HG02970 (cell line): ENCODE measurements around the gene CPLX3.

Experiments
- ATAC-seq: cut with Tn5 transposase; IDR thresholded peaks from one replicate; pipeline ENCODE4 v1.9.1; 2021; ENCODE audit warnings: mild to moderate bottlenecking, moderate library complexity, moderate number of reproducible peaks; ENCODE audit not compliant: unreplicated experiment, low FRiP score

CPLX3 gene

DNA sequence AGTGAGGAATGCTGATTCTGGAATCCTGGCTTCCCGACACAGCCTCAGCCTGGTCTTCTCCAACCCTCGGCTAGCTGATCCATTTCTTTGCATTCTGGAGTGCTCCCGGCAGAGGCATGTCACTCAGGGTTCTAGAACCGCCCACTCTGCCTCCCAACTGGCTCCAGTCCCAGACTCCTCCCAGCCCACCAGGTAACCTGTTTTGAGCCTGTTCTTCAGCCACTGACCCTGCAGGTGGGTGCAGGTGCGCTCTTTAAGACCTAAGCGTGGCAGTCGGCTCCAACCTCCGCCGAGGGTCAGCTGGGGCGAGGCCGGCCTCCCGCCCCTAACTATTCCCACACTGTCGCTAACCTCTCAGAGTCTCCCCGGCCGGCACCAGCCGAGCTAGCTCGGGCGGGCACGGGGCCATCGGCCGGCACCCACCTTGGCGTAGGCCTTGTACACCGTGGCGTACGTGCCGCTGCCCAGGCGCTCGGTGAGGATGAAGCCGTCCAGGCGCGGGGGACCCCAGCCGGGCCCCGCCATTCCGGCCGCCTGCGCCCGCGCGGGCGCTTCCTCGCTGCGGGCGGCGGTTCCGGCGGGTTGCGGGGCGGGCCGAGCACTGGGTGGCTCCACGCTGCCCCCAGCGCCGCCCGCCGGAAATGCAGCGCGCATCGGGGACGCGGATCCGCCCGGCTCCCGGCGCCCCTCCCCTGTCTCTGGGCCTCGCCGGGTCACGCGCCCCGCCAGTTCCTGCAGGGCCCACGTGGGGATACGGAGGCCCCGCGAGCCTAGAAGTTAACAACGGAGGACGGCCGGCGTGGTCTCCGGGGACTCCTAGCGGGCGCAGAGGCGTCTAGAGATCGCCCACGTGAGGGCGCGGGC, 16.4 kb downstream of the CPLX3 start, which contains the start of gene ULK3:
TSS of gene ULK3 (minus strand) at position 576 of the 864 bp plus-strand sequence. CDS start at position 525, 51 bp downstream.
- ATAC-seq = peak; percentile 86

DNA sequence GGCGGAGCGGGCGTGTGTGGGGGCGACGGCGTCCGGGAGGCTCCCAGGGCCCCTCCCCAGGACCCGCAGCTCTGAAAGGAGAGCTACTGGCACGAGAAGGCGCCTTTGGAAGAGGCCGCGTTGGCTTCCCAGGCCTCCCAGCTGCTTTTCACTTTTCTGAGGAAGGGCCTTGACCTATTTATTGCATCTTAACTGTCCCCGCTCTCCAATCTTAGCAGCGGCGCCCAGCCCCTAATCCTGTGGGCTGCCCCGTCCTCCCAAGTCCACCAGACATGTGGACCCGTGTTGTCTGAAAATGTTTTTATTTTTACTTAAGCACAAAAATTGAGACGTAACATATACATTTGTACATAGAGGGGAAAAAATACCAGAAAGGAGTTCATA, 17.0 kb downstream of the CPLX3 start:
- ATAC-seq = no peak

DNA sequence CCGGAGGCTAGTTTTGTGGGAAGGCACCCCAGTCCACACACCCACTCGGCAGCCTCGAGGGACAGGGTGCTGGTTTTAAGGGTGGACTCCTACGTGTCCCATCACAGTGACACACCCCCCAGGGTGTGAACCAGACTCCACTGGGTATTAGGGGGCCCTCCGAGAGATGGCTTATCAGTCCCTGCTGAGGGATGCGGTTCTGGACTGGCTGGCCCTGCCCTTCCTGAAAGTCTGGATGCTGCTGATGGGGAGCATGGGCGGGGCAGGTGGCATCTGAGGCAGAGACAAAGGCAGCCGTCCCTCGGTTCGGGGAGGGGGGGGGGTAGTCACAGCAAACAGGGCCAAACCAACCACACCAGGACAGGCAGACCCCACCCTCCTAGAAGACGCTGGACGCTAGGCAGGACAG, 17.5 kb downstream of the CPLX3 start:
- no peak for ATAC-seq

DNA sequence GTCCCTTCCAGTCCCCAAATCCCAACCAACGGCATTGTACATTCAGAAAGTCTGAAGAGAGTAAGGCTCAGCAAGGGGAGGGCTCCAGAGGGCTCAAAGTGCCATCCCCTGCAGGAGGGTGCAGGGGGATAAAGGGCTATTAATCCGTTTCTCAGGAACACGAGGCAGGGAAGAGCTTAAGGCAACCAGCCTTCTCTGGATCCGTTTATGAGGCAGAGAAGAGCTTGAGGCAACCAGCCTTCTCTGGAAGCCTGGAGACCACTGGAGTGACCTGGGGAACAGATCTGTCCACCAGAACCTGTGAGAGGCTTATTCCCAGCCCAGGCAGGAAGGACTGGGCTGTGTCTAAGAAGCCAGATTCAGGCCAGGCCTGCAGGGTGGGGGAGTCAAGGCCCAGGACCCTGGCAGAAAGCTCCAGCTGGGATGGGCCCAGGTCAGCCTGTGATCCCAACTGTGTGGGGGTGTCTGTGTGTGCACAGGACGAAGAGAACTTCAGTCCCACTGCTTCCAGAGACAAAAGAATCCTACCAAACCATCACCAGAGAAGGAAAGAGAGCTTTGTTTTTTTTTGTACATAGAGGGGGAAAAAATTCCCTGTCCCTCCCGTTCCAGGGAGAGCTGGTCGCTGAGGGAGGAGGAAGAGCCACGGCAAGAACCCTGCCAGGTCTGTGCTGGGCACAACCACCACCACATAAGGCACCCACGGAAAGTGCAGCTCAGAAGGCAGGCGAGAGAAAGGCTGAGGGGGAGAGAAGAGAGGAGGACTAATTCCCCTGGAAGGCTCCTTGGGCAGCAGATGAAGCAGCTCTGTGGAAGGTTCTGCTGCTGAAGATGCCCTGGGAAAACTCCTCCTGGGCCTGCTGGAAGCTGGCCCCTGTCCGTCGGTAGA, 18.1 kb downstream of the CPLX3 start:
- ATAC-seq = no peak

DNA sequence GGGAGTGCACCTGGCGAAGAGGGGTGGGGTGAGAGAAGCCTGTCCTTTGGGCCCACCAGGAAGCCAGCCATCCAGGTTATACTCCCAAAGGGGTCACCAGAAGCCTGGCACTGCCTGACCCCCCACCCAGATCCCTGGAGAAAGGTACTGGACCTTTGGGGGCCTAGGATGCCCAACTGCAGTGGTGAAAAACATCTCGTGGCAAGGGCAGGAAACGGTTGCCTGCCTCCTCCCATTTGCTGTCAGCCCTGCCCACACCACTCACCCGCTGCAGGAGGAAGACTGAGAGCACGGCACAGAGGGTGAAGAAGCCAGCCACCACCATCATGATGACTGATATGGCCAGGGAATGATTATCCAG, 18.8 kb downstream of the CPLX3 start:
- ATAC-seq = no peak

DNA sequence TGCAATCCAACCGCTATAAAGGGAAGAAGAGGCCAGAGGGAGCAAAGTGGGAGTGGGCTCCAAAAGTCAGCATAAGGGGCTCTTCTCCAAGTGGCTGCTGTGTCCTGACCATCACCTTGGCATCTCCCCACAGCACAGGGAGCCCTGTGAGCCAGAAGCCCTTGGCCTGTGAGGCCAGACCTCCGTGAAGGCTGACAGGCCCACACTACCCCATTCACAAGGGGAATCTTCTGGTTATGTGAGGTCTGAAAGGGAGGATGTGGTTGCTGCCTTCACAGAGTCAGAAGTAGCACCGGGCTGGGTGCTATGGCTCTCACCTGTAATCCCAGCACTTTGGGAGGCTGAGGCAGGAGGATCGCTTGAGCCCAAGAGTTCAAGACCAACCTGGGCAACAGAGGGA, 19.2 kb downstream of the CPLX3 start:
- no peak for ATAC-seq

DNA sequence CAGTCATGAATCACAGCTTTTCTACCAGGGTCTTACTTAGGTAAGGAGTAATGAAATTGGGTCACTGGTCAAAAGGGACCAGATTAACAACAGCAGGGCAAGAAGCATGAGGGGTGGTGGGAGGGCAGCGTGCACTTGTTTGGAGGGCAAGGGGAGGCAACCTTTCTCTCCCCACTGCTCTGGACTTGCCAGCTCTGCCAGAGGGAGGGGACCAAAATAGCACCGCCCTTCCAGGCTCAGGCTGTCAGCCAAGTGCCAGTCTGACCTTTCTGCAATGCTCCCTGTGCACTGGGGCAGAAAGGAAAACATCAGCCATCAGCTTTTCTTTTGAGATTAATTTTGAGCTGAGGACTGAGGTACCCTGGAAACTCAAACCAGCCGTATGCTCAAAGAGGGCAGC, 21.0 kb downstream of the CPLX3 start:
- no peak for ATAC-seq

DNA sequence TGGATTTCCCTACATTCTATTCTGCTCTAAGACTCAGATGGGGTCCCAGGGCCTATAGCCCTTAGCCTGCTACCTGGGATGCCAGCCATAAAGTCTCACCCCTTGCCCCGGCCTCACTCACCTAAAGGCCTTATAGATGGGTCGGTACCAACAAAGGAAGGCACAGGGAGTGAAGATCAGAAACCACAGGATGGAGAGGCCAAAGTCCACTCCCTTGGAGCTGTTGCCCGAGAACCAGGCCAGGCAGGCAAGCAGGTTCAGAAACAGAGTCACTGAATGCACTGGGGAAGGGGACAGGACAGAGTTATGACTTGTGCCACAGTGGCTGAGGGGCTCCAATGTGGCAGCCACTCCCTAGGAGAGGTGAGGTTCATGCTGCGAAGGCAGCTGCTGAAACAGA, 24.0 kb downstream of the CPLX3 start:
- no peak for ATAC-seq

DNA sequence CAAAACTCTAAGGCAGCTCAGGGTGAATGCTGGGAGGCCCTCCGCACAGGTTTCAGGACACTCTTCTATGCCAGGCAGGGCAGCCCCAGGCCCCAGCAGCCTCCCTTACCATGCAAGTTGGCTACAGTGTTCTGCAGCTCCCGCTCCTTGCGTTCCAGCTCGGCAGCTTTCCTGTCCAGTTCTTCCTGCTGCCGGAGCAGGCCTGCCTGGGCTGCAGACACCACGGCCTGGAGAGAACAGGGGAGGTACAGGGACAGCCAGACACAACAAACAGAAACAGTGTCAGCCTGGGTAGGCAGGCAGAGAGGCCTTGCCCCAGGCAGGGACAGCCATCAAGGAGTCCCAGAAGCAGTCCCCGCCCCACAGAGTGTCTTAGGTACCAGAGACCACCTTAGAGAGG, 25.5 kb downstream of the CPLX3 start:
- ATAC-seq = no peak

DNA sequence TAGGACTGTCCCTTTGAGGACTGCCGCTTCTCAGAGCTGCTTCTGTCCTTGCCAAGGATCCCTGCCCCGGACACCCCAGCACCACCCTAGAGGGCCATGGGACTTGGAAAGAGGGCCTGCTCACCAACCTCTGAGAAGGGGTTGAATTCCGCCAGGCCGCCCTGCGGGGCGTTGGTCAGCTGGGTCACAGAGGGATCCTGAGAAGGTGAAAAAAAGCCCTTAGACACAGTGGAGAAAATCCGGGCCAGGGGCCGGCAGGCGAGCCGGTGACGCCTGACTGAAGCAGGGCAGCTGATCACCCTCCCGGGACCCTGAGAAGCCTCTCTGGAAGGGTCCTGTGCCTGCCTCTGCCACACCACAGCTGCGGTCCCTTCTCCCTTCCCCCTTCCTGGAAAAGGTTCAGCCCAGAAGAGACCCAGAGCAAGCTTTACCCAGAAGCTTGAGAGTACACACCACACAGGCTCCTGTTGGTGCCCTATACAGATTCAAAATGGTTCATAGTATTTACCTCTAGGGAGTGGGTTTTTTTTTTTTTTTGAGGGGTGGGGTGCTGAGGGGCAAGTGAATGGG, 28.1 kb downstream of the CPLX3 start:
- no peak for ATAC-seq

DNA sequence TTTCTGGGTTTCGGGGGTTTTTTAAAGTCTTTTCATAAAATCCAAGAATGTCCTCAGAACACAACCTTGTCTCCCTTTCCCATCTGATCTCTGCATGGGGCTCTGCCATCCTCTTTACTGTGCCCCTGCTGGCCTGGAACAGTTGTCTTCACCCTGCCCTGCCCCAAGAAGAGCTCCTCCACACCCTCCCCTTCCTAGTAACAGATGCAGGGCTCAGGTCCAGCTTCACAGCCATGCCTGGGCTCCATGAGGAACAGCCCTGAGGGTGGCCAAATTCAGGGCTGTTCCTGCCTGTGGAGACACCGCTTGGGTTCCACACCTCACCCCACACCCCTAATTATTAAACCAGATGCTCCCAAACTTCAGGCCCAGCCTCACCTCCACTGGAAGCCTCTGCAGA, 29.4 kb downstream of the CPLX3 start:
- no peak for ATAC-seq

DNA sequence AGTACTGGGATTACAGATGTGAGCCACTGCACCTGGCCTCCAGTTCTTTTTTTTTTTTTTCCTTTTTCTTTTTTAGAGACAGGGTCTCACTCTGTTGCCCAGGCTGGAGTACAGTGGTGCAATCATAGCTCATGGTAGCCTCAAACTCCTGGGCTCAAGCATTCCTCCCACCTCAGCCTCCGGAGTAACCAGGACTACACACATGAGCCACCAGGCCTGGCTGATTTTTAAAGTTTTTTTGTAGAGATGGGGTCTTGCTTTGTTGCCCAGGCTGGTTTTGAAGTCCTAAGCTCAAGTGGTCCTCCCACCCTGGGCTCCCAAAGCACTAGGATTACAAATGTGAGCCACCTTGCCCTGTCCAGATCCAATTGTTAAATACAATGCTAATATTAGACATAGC, 30.1 kb downstream of the CPLX3 start:
- no peak for ATAC-seq

DNA sequence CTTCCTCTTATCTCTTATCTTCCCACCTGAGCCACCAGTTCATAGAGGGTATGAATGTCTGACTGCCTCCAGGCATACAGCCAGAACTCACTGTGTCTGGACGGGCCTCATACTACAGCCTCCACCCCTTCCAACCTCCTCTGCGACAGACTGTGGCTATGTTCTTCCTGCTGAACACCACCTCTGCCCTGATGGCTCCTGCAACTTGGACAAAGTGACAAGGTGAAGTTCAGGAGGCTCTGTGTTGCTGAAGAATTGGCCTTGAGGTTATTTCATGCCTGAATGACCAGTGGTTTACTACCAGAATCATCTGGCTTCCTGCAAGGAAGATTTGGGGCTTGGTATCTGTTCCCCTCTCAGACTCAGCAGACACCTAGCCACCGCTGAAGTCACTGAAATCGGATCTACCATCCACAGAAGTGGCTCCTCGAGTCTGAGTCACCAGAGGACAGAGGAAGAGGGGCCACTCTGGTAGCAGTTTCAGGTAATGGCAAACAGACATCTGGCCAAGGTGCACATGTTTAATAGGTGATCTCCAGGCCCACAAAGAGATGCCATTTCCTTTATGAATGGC, 30.7 kb downstream of the CPLX3 start:
- peak; percentile 68 for ATAC-seq

DNA sequence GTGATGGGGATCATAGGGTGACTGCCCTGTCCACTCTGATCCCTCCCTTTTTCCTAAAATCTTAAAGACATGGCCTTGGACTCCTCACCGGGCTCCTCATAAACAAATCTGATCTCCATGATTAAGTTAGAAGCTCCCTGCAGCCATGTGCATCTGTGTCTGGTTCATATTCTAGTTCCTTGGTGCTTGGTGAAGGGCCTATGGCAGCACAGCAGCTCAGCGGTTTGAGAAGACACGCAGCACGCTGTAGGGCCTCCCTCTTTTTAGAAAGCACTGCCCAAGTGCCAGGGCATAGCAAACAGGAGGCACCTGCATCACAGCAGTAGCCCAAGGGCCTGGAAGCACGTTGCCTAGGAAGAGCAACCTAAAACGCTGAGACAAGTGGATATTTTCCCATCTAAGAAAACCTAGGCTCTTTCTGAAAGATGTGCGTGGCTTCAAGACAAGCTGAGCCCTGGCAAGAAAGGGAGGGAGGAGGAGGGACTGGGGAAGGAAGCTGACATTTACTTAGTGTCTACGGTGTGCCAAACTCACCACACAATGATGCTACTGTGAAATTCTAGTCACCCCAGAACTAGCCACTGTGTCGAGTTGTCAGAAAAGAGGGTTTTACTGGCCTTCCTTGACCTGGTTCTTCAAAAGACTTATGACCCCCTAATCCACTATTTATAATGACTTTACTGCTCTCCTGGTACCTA, 31.4 kb downstream of the CPLX3 start:
- ATAC-seq = peak; percentile 23

DNA sequence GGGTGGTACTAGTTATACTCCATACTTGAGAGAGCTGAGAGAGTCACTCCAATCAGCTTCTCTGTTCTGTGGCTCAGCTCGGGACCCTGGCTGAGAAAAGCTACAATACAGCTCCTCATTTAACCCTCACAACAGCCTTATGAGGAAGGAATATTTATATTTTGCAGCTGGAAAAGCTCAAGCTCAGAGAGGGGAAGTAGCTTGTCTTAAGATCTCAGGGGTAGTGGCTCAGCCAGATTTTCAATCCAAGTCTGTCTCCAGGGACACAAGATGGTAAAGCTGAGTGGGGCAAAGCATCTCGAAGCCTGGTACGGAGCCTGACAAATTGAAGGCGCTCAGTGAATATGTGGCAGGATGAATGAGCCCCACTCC, 31.9 kb downstream of the CPLX3 start:
- no peak for ATAC-seq

DNA sequence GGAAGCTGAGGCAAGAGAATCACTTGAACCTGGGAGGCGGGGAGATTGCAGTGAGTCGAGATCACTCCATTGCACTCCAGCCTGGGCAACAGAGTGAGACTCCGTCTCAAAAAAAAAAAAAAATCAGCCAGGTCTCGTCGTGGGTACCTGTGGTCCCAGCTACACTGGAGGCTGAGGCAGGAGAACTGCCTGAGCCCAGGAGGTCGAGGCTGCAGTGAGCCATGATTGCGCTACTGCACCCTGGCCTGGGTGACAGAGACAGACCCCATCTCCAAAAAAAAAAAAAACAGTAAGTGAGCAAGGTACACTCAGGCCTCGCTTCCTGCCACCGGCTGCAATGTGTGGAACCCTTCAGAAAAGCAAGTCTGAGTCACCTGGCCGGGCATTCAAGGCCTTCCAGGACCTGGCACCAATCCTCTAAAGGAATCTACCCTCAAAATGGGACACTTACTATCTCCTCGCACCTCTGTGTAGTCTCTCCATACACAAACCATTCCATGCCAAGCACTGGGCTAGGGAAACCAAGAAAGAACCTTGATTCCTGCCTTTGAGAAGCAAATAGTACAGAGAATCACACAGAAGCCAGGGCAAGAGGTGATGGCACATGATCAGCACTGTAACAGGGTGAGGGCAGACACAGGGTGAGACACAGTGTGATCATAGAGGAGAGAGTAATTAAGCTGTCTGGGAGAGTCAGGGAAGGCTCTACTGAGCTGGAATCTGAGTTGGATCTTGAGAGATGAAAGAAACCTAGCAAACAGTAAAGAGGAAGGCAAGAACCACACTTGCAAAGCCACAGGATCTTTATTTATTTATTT, 37.0 kb downstream of the CPLX3 start:
- no peak for ATAC-seq

DNA sequence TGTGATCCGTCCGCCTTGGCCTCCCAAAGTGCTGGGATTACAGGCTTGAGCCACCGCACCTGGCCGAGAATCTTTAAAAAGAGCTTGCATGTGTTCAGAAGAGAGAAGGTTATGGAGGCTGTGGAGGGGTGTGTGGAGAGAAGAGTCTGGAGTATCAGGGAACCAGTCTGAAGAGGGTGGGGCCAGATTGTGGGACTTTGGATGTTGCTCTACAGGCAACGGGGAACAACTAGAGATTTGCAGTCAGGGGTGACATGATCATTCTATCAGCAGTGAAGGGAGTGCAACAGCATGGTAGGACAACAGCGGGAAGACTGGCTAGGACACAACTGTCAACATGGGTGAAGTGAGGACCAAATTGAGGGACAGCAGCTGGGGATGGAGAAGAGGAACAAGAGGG, 37.9 kb downstream of the CPLX3 start:
- ATAC-seq = no peak

DNA sequence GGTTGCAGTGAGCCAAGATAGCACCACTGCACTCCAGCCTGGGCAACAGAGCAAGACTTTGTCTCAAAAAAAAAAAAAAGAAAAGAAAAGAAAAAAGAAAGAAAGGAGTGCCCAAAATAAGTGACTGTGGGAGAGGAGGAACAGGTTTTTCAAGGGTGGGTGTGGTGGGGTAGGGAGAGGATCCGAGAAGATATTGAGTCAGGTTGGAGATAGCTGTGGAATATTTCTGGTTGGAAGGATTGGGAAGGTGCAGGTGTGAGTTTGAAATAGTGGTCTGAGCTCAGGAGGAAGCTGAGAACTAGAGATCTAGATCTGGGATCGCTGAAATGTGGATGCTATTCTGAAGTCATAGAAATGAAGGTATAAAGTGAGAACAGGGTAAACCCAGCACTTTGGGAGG, 38.9 kb downstream of the CPLX3 start:
- ATAC-seq = no peak

DNA sequence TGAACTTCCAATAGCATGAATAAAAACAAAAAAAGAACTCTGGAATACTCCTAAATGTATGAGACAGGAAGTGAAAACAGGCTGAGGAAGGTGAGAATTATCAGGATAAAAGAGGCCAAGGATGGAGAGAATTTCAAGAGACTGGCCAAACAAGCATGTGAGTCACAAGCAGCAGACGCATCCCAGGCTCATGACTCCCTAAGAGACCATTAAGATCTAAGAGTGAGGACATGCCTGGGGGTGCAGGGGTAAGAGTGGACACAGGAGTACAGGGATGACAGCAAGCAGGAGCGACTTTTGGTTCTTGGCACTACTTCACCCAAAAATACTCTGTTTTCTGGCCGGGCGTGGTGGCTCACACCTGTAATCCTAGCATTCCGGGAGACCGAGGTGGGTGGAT, 39.7 kb downstream of the CPLX3 start:
- no peak for ATAC-seq
